CD4-positive, alpha-beta T cell treated with Interleukin-21 for 1 hour (primary cell): ENCODE data around the gene TRRAP.

Experiments used
- DNase-seq: peaks from one replicate; pipeline ENCODE4 v3.0.0-alpha.2; 2020

TRRAP gene

DNA sequence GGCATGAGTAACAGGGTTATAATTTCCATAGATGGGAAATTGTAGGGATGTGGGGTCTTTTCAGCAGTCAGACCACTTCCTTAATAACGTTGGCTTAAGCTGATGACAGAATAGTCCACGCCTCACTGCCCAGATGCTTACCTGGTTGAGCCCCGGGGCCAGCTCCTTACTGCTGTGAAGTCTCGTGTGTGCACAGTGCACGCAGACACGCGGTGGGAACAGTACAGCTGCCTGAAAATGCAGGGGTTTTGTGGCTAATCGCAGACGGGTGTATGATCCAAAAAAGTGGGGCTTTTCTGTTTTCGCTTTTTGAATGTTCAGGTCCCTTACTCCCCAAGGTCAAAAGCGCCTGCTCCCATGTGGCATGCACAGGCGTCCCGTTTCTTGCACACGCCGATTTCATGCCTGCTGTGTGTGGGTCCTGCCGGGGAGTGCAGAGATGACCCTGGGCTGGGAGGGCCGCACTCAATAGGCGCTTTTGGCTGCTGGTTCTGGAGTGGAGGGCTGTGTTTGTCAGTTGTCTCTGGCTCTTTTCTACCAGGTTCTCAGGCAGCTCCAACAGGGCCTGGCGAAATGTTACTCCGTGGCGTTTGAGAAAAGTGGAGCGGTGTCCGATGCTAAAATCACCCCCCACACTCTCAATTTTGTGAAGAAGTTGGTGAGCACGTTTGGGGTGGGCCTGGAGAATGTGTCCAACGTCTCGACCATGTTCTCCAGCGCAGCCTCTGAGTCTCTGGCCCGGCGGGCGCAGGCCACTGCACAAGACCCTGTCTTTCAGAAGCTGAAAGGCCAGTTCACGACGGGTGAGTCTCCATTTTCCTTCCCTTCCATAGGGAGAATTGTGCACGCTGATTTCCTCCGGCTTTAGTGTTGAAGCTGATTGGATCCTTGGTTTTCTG is 116.0 kb downstream of the TRRAP start:
- no peak for DNase-seq

DNA sequence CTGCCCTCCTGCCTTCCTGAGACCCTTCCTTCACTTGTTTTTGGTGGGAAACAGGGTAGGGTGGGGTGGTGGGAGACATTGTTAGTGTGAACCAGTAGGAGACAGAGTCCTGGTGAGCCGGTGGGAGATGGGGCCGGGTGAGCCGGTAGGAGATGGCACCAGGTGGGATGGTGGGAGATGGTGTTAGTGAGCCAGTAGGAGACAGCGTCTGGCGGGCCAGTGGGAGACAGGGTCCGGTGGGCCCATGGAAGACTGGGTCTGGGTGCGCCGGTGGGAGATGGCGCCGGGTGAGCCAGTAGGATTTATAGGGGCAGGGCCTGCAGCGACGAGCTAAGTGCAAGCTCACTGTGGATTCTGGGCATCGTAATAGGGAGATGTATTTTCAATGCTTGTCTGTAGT is 116.8 kb downstream of the TRRAP start:
- no peak for DNase-seq

DNA sequence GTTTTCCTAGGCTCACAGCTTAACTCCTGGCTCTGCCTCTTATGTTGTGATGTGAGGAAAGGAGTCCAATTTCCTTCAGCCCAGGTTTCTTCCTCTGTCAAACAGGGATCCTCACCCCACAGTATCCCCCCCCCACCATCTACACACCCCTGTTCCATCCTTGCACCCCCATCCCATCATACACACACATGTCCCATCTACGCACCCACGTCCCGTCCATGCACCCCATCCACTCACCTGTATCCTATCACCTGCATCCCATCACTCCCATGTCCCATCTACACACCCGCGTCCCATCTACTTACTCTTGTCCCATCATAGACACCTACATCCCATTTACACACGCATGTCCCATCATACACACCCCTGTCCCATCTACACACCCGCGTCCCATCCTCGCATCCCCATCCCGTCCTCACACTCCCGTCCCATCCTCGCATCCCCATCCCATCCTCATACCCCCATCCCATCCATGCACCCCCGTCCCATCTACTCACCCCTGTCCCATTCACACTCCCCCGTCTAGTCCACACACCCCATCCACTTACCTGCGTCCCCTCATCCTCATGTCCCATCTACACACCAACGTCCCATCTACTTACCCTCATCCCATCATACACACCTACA is 117.3 kb downstream of the TRRAP start:
- DNase-seq = no peak

DNA sequence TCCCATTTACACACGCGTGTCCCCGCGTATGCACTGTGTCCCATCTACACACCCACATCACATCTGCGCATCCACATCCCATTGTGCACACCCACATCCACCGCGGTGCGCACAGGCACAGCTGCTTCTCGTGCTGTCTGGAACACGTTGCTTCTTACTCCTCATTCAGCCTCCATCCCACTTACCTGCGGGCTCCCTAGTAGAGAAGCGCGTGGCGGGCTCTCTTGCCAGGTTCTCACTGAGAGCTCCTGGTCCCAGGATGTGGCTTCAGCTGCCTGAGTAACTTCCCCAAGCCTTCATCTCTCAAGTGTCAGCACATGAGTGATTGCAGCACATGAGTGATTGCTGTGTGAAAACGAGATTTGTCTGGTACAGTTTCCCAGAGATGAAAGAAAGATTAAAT is 117.8 kb downstream of the TRRAP start:
- no peak for DNase-seq

DNA sequence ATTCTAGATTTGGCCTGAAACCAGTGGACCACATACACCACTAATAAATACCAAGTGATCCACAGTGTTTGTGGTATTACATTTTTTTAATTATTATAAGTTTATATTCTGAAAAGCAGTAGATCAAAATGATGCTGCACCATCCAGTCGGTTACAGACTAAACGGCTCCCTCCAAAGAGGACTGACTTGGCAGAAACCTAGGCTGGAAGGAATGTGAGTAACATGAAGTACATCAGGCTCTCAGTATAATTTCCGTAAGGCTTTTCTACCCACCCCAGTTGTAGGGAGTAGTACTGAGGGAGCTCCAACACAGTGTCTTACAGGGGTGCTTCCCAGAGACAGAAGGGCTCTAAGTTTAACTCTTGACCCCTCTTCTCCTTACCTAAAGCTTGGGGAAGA is 119.5 kb downstream of the TRRAP start:
- DNase-seq = no peak

DNA sequence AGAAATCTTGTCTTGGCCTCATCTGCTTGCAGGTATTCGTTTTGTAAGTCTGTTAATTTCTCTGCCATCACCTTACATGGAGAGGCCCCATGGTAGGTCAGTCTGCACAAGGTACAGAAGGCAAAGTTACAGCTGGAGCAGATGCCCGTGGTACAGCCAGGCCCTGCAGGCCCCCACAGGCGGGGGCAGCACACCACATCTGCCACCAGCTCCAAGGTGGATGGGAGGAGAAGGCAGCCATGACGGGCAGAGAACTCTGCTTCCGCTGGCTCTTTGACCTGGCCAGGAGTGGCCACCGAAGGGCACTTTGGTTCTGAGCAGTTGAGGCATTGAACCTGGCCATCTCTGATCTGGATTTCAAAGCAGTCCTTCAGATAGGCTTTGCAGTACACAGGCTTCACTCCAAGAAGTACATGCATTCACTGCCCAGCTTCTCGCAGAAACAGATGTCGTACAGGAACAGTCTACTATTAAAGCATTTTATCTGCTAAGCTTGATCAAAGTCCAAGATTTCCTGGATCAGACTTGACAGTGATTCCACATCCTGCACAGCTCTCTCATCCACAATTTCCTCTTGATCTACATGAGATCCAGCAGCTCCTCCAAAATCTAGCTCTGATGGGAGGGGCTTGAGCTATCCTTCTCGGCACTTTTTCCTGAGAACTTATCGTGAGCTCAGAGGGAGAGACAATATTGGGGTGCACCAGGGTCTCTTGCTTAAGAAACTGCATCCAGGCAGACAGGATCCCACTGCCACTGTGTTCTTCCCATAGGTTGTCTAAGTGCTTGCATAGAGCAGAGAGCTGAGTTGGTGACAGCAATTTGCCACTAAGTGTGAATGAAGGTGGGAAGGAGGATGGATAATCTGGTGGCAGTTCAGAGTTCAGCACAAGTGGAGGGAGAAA is 120.7 kb downstream of the TRRAP start:
- no peak for DNase-seq

DNA sequence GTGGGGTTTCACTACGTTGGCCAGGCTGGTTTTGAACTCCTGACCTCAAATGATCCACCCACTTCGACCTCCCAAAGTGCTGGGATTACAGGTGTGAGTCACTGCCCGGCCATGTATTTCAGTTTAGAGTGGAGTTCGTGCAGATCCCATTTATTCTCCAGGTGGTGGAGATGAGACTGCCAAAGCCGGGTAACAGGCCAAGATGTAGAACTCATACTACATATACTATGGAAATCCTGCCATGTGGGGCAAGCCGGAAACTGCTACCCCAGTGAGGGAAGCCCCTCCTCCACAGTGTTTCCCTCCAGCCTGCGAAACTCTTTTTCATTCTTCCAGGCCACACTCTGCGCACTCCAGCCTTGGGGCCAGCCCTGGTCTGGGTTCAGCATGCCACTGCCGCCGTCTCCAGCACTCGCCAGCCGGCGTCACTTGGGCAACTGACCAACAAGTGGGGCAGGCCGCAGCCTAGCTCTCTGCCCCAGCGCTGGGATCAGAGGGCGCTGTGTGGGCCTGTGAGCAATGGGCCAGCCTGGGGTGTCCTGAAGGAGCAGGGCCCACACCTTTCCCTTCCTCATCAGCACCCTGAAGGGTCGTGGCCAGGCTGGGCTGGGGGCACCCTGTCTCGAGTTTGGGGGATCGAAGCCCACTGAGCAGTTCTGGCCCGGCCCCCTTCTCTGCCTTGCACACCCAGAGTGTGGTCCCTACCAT is 122.0 kb downstream of the TRRAP start:
- no peak for DNase-seq

DNA sequence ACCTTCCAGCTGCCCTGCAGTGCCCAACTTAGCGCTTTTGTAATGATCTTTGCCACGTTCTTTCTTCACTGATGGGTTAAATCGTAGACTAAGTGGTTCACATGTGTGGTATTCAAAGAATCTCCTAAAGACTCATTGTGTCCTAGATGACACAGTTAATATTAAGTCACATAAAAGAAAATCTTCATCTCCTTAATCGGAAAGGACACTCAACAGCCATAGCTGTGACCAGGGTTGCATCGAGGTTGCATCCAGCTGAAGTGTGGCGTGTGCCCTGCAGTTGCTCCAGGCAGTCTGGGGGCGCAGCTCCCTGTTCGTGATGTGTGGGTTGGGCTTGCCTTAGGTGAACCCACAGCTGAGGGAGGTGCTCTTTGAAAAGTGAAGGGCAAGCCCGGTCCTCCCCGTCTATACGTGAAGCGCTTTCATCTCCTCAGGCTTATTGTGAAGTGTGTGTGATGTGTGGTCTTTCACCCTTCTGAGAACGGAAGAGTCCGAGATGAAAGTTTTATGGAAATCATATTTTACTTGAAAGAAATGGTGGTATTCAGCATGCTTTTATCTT is 122.7 kb downstream of the TRRAP start:
- no peak for DNase-seq

DNA sequence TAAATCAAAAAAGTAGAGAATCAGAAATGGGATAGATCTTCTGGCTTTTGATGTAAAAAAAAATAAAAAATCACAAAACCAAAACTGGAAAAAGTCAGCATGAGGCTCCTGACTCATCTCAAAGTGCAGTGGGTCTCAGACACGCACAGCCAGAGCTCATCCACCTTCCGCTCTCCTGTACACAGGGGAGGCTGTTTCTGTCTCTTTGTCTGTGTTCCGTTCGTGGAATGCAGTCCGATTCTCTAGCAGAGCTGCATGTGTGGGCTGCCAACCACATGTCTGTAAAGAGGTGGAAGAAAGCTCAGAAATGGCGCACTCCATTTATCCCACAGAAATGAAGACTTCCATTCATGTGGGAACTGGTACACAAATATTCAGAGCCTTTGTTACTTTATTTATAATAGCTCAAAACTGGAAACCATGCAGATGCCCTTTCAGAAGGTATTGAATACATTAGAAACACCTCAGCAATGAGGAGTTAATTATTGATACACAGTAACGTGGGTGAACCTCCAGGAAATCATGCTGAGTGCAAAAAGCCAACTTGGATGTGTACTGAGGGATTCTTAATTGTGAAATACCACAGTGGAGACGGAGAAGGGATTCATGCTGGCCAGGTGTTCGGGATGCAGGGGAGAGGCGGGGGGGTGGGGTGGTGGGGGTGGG is 123.3 kb downstream of the TRRAP start:
- no peak for DNase-seq

DNA sequence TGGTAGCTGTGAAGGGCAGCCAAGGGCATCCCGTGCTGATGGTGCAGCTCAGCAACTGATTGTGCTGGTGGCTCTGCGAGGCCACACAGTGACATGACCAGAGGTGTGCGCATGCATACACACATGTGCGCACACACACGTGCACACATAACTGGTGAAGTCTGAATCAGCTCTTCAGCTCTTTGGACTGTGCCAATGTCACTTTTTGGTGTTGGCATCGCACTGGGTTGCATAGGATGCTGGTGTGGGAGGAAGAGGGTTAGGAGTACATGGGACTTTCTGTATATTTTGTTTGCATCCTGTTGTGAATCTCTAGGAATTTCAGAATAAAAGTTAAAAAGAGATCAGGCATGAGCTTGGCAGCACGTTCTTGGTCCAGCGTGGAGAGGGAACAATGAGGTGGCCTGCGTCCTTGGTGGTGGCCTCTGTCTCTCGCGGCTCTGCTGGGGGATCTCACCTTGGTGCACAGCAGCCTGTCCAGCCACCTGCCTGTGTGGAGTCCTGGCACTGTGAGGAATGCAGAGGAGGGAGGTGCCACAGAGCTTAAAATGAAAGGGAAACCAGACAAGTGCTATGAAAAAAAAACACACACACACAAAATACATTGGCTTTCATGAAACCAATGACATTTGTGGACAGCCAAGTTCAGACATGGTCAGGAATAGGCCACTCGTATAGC is 124.0 kb downstream of the TRRAP start:
- DNase-seq = no peak

DNA sequence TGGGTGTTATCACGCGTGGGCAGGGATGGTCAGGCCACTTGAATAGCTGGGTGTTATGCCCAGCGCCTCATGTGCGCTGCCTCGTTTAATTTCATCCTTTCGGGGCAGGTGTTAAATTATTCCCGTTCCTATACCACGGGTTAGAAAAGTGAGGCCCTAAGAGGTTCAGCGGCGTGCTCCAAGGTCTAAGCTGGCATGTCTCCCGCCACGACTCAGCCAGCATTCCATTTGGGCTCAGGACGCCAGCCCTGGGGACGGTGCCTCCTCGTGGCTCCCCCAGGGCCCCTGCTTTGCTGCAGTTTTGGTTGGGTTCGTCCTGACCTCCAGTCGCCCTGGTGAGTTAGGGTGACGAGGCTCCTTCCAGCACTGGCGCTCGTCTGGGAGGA is 124.5 kb downstream of the TRRAP start:
- DNase-seq = no peak

DNA sequence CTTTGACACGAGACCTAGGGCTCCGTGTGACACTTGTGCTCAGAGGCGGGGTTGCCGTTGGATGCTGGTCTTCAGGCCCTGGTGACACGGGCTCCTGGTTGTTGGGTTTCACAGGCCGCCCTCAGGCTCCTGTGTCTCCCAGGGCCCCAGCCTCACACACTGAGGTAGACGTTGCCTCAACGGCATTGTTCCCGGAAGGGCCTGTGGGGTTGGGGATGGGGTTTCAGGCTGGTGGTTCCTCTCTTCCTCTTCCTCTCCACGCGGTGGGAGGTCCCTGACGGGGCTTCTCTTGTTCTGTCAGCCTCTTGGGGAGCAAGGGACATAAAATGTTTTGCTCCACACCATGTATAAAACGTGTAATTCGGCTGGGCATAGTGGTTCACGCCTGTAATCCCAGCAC is 125.1 kb downstream of the TRRAP start:
- DNase-seq = no peak

DNA sequence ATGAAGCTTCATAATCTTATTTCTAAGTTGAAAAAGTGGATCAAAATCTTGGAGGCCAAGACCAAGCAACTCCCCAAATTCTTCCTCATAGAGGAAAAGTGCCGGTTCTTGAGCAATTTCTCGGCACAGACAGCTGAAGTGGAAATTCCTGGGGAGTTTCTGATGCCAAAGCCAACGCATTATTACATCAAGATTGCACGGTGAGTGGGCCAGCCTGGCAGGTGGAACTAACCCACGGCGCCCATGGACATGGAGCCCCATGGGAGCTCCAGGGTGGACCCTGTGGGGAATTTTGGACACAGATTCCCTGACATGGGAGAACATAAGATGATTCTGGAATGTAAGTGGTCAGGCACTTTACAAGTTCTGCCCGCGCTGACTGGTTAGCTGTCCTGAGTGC is 125.9 kb downstream of the TRRAP start:
- DNase-seq = no peak

DNA sequence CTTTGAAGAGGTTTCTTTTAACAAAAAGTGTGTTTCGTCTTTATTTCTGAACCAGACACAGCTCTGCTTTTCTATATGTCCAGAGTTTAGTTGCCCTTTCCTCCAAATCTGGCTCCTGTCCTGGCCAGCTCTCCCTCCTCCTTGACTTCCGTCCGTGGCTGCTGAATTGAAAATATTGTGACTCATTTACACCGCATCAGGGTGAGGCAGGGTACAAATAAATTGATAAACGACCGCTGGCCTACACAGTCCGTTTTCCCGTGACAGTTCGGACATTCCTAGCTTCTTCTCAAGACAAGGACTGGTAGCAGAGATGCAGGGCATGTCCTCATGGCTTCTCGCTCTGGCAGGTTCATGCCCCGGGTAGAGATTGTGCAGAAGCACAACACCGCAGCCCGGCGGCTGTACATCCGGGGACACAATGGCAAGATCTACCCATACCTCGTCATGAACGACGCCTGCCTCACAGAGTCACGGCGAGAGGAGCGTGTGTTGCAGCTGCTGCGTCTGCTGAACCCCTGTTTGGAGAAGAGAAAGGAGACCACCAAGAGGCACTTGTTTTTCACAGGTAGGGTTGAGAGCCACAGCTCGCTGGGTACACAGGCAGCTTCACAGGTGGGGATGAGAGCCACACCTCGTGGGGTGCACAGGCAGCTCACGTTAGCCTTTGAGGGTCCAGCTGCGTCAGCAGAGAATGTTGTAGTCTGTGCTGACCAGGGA is 126.6 kb downstream of the TRRAP start:
- DNase-seq = no peak

DNA sequence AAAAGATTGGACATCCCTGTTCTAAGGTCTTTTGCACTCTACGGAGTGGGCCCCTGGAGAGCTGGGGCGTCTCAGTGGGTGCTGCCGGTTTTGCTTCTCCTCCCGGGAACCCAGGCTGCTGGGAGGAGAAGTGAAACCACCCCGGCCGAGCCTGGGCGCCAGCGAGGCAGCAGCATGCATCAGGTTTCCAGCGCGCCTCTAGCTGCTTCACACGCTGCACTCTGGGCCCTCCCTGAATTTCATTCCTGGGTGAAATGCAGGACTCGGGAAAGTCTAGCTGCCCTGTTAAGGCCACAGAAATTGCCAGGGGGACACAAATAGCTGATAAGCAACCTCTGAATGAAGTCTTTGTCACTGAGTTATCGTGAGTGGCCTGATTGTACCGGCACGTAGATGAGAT is 127.4 kb downstream of the TRRAP start:
- DNase-seq = no peak

DNA sequence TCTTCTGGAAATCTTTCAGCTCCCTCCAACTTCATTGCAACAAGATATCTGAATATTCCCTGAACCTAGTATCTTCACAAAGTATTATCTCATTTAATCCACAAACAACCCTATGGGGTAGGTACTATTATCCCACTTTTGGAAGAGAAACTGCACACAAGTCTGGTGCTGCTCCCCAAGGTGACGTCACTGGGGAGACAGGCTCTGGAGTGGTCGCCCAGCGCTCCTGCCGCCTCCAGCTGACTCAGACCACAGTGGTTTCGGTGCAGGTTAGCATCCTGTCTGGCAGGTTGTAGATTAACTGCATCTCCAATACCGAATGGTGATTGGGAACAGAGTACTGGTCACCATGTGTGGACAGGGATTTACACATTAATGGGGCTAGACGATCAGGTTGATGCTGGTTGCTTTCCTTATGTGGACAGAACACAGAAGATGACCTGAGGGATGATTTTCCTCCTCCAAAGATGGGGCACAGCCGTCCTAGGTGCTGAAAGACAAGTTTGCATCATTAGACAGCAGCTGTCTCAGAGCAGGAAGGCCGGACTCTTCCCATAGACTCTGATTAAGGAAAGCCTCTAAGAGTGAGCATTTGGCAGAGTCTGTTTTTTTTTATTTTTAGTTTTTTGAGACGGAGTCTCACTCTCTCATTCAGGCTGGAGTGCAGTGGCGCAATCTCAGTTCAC is 128.6 kb downstream of the TRRAP start:
- DNase-seq = no peak

DNA sequence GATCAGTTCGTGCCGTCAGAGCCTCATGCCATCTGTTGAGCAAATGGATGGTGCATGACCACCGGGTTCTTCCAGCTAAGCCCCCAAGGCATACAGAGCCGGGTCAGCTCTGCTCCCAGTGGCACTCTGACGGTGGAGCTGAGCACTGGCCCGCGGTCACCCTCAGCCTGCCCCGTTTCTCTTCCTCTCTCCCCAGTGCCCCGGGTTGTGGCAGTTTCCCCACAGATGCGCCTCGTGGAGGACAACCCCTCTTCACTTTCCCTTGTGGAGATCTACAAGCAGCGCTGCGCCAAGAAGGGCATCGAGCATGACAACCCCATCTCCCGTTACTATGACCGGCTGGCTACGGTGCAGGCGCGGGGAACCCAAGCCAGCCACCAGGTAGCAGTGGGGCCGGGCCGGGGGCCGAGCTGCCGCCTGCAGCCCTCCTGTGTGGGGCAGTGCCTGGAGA is 129.9 kb downstream of the TRRAP start:
- DNase-seq = no peak

DNA sequence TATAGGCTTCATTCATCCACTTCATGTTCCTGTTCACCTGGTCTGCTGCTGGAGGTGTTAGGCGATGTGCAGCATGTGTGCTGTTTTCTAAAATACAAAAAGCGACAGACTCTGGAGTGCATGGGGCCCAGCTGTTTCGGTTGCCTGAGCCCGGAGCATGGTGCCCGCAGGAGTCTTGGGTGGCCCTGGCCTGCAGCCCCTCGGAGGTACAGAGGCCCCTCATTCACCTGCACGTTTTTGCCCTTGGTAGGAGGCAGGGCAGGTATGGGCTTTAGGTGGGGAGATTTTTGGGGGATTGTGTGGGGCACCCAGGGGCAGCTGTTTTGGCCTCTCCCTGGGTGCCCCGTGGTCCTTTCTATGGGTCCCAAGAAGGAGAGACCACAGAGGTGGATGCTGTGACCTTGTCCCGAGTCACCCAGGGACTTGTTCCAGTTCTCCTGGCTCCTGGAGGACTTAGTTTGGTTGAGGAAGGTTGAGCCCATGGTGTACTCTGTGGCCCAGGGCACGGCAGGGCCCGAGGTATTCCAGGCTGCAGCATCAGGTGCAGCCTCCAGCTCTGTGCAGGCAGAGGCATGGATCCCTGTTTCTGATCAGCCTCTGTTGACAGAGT is 130.7 kb downstream of the TRRAP start:
- DNase-seq = no peak

DNA sequence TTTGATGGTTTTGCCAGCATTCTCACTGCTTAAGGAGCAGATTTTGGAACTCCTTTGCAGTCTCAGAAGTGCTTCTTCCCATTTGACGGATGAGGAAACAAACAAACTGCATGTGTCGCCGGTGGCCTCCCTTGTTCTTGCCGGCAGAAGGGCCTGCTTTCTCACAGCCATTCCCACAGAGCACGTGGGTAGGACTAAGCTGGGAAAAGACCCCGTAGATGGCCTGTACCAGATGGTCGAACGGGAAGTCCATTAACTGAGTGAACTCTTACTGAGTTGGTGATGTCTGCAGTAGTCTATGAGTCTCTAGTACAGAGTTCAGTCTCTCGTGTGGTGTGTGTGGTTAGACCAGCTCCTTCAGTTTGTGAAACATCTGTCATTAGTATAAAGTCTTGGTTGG is 131.9 kb downstream of the TRRAP start:
- DNase-seq = no peak

DNA sequence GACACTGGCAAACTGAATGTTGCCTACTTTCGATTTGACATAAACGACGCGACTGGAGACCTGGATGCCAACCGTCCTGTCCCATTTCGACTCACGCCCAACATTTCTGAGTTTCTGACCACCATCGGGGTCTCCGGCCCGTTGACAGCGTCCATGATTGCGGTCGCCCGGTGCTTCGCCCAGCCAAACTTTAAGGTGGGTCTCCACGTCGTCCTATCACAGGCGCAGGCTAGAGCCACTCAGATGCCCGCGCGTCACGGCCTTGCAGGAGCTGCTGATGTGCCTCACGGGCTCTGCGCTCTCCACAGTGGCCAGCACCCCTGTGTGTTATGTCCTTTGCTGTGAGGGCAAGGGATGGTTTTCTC is 133.0 kb downstream of the TRRAP start:
- no peak for DNase-seq
